ENCODE results near the gene ZNF787. TPM values are rescaled to one million over a fixed set of nuclear protein-coding genes. Genes with fewer than 3 reads are reported as not detected.

The ZNF787 gene
- total RNA-seq, 2 donors from 2014 or later, result 13.4 to 18.7 TPM

DNA sequence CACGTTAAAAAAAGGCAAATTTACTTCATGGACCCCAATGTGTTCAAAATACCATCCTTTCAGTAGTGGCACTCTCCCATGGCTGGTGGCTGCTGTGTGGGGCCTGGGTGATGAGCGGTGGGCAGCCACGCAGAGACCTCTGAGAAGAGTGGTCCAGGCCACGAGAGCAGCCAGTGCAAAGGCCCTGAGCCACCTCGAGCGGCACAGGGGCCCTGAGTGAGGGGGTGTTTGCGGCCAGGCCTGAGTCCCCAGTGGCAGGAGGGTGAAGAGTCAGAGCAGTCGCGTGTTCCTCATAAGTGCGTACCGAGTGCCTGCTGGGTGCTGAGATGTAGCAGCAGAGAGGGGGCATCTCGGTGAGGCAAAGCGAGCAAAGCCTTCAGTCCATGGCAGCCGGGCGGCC, 27.0 kb upstream of the ZNF787 start:
- ATAC-seq (ENCODE audit: insufficient number of reproducible peaks, low FRiP score, low read depth), result no peak

DNA sequence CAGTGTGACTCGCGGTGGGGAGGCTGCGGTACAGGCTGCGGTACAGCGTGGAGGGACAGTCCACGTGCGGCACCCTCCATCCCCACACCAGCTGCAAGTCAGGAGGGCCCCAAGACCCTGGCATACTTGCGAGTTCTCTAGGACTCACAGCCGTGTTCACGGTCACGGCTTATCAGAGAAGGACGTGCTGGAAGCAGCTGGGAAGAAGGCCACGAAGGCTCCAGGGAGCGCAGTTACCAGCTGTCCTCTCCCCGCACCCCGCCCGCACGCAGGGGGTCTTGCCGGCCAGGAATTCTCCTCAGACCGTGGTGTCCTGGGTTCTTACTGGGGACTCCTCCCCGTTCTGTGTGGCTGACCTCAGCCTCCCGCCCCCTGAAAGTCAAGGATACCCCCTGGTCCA, 26.2 kb upstream of the ZNF787 start:
- Histone ChIP-seq H3K9me3 (no peaks in the 10 kb centered on the region), H3K36me3 (peaks cover 12% of the 10 kb centered on the region), H3K4me3 (no peak overlapping the region), H3K27ac (no peak overlapping the region), H3K4me1 (ENCODE audit: control insufficient read depth in 1 of 2, low read depth in 2 of 2) (peaks cover 1 to 10% of the 10 kb centered on the region in 2 donors), H3K27me3 (replicated peaks; ENCODE audit: insufficient read depth) (no peaks in the 10 kb centered on the region)
- TF ChIP-seq, protein P1, sequence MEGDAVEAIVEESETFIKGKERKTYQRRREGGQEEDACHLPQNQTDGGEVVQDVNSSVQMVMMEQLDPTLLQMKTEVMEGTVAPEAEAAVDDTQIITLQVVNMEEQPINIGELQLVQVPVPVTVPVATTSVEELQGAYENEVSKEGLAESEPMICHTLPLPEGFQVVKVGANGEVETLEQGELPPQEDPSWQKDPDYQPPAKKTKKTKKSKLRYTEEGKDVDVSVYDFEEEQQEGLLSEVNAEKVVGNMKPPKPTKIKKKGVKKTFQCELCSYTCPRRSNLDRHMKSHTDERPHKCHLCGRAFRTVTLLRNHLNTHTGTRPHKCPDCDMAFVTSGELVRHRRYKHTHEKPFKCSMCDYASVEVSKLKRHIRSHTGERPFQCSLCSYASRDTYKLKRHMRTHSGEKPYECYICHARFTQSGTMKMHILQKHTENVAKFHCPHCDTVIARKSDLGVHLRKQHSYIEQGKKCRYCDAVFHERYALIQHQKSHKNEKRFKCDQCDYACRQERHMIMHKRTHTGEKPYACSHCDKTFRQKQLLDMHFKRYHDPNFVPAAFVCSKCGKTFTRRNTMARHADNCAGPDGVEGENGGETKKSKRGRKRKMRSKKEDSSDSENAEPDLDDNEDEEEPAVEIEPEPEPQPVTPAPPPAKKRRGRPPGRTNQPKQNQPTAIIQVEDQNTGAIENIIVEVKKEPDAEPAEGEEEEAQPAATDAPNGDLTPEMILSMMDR (IDR thresholded peaks at IDR 0.05), result no peak
- ATAC-seq (ENCODE audit: insufficient number of reproducible peaks, low FRiP score, low read depth) (no peak), DNase-seq (ENCODE audit: low spot score) (no peak)

More for the DNA sequence above, 27.0 kb upstream of the ZNF787 start:
- Histone ChIP-seq H3K4me3 (no peak overlapping the region), H3K27ac (no peak overlapping the region), H3K4me1 (ENCODE audit: control insufficient read depth in 1 of 2, low read depth in 2 of 2) (peaks cover 0 to 2% of the 10 kb centered on the region in 2 donors), H3K36me3 (peaks cover 12% of the 10 kb centered on the region), H3K9me3 (no peaks in the 10 kb centered on the region), H3K27me3 (replicated peaks; ENCODE audit: insufficient read depth) (no peaks in the 10 kb centered on the region)
- DNase-seq (ENCODE audit: low spot score), result no peak
- TF ChIP-seq, protein P1 (IDR thresholded peaks at IDR 0.05), result no peak

DNA sequence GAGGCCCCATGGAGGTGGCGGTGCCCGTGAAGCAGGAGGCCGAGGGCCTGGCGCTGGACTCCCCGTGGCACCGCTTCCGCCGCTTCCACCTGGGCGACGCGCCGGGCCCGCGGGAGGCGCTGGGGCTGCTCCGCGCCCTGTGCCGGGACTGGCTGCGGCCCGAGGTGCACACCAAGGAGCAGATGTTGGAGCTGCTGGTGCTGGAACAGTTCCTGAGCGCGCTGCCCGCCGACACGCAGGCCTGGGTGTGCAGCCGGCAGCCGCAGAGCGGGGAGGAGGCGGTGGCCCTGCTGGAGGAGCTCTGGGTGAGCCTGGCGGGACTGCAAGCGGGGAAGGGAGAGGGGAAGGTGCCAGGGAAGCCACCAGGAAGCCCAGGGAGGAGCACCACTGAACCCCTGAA, 25.8 kb upstream of the ZNF787 start:
- ATAC-seq (ENCODE audit: insufficient number of reproducible peaks, low FRiP score, low read depth) (no peak), DNase-seq (ENCODE audit: low spot score) (no peak)
- Histone ChIP-seq H3K36me3 (peaks cover 12% of the 10 kb centered on the region), H3K27me3 (replicated peaks; ENCODE audit: insufficient read depth) (no peaks in the 10 kb centered on the region), H3K4me1 (ENCODE audit: control insufficient read depth in 1 of 2, low read depth in 2 of 2) (peaks cover 5 to 14% of the 10 kb centered on the region in 2 donors), H3K4me3 (no peak overlapping the region), H3K27ac (no peak overlapping the region), H3K9me3 (no peaks in the 10 kb centered on the region)
- TF ChIP-seq, protein P1 (IDR thresholded peaks at IDR 0.05), result no peak

DNA sequence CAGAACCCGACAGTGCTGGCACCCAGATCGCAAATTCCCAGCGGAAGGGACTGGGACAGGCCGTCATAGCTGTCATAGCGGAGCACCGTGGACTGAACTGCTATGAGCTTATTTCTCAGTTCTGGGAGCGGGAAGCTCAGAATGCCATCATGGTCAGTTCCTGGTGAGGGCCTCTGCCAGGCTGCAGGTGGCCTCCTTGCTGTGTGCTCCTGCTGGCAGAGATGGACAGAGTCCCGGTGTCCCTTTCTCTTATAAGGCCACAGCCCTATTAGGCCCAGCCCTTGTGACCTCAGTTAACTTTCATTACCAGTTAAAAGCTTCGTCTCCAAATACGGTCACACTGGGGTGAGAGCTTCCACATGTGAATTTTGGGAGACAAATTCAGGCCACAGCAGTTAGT, 24.6 kb upstream of the ZNF787 start:
- Histone ChIP-seq H3K27me3 (replicated peaks; ENCODE audit: insufficient read depth) (no peaks in the 10 kb centered on the region), H3K36me3 (peaks cover 12% of the 10 kb centered on the region), H3K9me3 (no peaks in the 10 kb centered on the region), H3K4me3 (no peak overlapping the region), H3K27ac (no peak overlapping the region), H3K4me1 (ENCODE audit: control insufficient read depth in 1 of 2, low read depth in 2 of 2) (peaks cover 7 to 16% of the 10 kb centered on the region in 2 donors)
- TF ChIP-seq, protein P1 (IDR thresholded peaks at IDR 0.05), result no peak
- DNase-seq (ENCODE audit: low spot score) (no peak), ATAC-seq (ENCODE audit: insufficient number of reproducible peaks, low FRiP score, low read depth) (no peak)

DNA sequence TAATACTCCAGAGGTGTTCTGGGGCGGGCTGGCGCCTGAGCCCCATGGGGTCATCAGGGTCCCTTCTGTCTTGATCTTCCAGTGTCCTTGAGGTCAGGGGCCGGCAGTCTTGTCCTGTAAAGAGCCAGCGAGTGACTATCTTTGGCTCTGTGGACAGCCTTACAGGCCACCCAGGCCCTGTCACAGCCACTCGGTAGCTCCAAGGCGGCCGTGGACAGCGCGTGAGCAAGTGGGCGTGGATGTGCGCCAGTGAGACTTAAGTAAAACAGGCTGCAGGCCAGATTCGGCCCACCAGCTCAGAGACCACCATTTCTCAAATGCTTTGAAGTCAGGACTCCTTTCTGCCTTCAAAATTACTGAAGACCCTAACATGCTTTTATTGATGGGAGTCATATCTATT, 23.7 kb upstream of the ZNF787 start:
- no peak overlapping the region for H3K4me3 ChIP-seq
- TF ChIP-seq, protein P1 (IDR thresholded peaks at IDR 0.05), result no peak
- H3K27ac ChIP-seq, result no peak overlapping the region
- no peaks in the 10 kb centered on the region for H3K27me3 ChIP-seq (replicated peaks; ENCODE audit: insufficient read depth)
- H3K9me3 ChIP-seq, result no peaks in the 10 kb centered on the region
- H3K36me3 ChIP-seq, result peaks cover 12% of the 10 kb centered on the region
- H3K4me1 ChIP-seq (ENCODE audit: control insufficient read depth in 1 of 2, low read depth in 2 of 2), result peaks cover 10 to 22% of the 10 kb centered on the region in 2 donors
- ATAC-seq (ENCODE audit: insufficient number of reproducible peaks, low FRiP score, low read depth) (no peak), DNase-seq (ENCODE audit: low spot score) (no peak)

Data from thoracic aorta (tissue), 2 donors.